Fibroblast of skin of right biceps (primary cell): ENCODE results near the gene AQP9.

Experiments used
- DNase-seq: peaks from one replicate; pipeline ENCODE4 v3.0.0-alpha.2; 2013

The AQP9 gene, protein sequence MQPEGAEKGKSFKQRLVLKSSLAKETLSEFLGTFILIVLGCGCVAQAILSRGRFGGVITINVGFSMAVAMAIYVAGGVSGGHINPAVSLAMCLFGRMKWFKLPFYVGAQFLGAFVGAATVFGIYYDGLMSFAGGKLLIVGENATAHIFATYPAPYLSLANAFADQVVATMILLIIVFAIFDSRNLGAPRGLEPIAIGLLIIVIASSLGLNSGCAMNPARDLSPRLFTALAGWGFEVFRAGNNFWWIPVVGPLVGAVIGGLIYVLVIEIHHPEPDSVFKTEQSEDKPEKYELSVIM

DNA sequence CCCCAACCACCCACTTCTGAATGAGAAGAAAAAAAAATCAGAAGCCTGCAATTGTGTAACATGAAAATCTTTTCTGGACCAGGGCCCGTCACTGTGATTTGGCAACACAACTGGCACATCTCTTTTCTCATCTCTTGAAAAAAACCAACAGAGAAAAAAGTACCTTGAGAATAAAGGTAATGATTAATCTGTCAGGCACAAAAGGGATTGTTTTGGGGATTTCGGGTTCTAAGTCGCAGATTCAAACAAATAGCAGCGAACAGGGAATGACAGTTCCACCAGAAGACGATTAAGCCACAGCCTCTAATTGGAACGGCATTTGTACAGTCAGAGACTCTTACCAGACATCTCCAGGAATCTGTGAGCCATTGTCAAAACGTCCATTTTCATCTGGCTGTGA lies at the start of gene AQP9:
Gene AQP9, plus strand, starts transcription at position 276 of the 400 bp plus-strand sequence. CDS start 185 bp downstream, outside the sequence.
- DNase-seq = no peak

DNA sequence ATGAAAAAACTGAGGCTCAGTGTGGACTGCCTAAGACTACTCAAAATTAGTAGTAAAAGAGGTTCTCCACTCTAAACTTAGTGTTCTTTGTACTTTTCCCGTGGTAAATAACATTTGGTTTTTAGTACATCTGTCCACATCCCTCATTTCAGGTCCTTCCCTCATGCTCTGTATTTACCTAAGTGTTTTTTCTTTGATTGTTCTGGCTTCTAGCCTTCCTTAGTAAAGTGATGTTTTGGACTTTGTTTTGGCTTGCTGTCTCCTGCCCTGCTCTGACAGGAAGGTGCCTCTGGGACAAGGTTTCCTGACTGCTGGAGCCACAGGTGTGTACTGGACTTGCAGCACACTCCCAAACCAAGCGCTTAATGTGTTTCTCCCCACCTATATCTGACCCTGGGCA lies 42.8 kb upstream of the AQP9 start:
- DNase-seq = no peak

DNA sequence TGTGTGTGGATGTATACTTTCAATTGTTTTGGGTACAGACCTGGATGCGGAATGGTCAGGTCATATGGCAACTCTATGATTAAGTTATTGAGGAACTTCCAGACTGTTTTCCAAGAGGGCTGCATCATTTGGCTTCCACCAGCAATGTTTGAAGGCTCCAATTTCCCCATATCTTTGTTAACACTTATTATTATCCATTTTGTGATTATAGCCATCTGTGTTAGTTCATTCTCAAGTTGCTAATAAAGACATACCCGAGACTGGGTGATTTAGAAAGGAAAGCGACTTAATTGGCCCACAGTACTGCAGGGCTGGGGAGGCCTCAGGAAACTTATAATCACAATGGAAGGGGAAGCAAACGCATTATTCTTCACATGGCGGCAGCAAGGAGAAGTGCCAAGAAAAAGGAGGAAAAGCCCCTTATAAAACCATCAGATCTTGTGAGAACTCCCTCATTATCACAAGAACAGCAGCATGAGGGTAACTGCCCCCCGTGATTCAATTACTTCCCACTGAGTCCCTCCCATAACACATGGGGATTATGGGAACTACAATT lies 41.6 kb upstream of the AQP9 start:
- no peak for DNase-seq

DNA sequence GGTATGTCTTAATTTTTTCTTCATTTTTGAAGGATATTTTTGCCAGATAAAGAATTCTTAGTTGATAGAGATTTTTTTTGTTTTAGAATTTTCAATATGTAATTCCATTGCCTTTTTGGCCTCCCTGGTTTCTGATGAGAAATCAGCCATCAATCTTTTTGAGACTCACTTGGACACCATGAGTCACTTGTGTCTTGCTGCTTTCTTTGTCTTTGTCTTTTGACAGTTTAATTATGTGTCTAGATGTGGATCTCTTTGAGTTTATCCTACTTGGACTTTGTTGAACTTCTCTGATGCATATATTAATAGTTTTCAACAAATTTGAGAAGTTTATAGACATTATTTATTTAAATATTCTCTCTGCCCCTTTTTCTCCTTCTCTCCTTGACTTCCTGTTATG lies 34.7 kb upstream of the AQP9 start:
- no peak for DNase-seq

DNA sequence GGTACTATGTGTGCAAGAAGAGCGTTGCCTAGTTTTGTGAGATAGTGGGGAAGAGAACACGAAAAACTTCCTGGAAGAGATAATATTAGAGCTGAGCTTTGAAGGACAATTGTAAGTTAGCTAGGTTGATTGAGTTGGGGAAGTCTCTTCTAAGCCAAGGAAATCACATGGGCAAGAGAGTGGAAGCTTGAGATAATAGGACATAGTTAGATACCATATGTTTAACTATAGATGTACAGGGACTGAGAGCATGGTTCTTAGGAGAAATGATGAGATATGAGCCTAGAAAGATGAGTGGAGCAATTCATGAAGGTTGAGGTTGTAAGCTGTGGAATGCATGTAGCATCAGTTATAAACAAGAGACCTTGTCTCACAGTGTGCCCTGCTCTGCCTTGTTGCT lies 30.1 kb upstream of the AQP9 start:
- no peak for DNase-seq

DNA sequence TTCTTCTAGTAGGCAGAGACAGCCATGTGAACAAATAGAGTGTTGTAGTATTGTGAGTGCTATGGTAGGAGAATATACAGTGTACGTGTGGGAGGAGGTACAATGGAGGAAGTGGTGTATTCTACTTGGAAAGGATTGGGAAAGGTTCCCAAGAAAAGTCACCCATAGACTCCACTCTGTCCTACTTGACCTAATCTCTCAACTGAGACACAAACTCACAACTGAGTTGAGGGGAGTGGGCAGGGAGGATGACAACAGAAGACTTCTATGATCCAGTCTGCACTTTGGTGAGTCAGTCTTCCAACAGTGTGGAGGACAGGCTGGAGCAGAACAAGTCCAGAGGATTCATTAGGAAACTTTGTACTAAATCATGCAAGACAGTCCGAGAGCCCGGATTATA lies 28.8 kb upstream of the AQP9 start:
- no peak for DNase-seq

DNA sequence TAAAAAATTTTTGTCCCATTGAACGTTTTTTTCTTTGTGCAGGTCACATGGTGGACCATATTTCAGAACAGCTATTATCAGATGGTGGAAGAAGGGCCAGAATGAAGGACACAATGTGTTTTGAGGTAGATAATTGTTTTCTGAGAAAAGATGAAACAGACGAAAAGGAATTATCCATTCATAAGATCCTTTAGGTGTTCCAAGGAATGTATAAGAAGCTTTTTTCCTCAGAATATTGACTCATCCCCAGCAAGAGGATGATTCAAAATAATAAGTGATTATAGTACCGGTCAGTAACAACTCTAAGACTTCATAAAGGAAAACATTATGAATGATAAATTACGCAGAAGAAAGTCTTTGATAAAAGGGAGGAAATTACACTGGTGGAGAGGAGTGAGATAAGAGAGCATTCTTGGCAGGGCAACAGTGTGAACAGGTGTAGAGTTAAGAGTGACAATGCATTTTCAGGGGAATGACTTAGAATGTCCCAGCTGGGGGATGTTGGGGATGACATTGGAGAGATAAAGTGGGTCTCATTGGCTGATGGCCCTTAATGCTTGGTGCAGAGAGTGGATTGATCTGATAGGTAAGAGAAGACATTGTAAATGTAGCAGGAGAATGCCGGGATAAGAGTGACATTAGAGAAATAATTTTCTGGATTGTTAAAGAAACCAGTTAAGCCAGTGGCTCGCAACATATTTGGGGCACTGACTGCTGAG lies 27.0 kb upstream of the AQP9 start:
- DNase-seq = no peak

DNA sequence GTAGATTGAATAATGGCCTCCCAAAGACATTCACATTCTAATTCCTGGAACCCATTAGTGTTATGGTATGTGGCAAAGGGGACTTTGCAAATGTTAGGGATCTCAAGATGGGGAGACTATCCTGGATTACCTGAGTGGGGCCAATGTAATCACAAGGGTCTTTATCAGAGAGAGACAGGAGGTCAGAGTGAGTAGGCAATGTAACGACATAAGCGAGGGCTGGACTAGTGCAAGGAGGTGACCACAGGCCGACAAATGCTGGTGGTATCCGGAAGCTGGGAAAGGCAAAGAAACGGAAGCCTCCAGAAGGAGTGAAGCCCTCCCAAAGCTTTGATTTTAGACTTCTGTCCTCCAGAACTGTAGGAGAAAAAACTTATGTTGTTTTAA lies 26.5 kb upstream of the AQP9 start:
- no peak for DNase-seq

DNA sequence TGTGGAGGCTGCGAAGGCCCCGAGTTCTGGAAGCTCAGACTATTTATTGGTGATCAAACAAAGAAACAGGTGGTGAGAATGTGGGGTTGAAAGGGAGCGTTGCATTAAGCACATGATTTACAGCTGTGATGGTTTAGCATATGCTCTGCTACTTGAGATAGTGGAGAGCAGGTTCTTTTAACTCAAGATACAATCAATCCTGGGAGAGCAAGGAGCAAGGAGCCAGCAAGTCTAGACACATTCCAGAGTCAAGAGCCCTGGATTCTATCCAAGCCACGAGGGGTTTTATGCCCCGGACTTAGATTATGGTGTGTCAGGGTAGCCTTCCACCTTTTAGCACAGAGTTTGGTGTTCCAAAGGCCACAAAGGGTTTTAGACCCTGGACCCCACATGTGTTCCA lies 24.8 kb upstream of the AQP9 start:
- DNase-seq = peak; percentile 37

DNA sequence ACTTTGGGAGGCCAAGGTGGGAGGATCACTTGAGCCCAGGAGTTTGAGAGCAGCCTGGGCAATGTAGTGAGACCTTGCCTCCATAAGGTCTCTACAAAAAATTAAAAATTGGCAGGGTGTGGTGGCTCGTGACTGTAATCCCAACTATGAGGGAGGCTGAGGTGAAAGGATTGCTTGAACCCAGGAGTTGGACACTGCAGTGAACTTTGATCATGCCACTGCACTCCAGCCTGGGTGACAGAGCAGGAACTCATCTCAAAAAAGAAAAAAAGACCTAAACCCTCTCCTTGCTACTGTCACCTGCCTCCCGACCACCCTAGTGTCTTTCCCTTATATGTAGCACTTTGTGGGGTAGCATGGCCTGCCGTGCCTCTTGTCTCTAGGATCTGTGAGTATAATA lies 23.8 kb upstream of the AQP9 start:
- DNase-seq = no peak

DNA sequence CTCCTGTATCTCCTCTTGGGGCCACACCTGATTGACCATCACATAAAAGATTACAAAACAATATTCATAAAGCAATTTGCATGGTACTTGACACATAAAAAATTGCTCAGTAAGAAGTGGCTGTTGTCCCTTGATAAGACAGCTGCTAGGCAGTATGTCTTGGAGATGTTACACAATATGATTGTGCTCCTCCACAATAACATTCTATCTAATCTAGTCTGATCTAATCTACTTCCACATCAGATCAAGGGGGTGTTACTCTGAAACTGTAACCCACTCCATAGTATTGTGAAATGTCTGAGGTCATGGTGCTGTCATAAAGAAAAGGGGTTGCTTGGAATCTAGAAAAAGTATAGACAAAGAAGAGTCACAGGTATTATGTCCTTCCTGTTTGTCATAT lies 23.4 kb upstream of the AQP9 start:
- peak; percentile 4 for DNase-seq

DNA sequence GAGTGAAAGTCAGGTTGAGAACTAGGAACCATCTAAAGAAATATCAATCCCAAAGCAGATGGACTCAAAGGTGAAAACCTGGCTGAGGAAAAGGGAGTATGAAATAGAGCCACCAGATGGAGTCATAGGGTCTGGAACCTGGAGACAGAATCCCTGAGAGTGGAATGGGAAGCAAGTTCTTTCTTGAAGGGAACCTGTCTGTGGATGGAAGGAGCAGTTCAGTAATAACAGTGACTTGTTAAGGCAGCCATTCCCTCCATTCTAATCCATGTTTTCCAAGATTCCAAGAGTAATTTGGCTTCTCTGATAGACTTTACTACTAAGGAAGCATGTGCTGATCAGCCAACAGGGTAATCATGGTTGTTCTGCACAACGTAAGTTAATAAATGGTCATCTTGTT lies 22.5 kb upstream of the AQP9 start:
- DNase-seq = peak; percentile 10

DNA sequence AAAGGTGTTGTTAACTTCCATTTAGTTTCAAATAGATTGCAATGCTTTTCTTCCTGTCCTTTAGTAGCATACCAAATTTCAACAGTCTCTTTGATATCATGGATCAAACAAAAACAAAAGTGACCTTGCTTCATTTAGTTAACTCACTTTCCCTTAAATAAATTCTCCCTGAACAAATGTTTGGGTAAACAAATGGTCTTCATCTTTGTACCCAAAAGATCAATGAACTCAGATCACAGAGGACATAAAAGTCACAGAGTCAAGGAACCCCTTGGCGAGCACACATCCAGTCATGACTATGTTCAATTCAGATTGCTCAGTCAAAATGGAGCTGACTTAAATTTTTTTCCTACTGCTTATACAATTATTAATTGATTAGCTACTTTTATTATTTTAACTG lies 20.6 kb upstream of the AQP9 start:
- DNase-seq = no peak

DNA sequence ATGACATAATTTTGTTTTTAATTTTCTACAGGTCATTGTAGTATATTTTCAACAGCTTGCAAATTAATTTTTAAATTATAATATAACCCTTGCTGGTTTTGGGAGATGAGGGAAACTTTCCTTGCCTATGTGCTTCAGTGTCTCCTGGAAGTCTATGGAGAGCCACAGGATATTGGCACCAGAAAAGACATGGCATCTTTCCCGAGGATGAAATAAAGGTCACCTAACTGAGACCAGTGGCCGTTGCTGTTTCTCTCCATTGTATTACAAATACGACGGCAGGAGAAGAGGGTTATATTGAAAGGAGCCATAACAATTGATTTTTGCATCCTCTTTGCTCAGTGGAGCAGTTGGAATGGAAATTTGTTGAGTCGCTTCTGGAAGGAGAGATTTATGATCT lies 19.9 kb upstream of the AQP9 start:
- DNase-seq = no peak

DNA sequence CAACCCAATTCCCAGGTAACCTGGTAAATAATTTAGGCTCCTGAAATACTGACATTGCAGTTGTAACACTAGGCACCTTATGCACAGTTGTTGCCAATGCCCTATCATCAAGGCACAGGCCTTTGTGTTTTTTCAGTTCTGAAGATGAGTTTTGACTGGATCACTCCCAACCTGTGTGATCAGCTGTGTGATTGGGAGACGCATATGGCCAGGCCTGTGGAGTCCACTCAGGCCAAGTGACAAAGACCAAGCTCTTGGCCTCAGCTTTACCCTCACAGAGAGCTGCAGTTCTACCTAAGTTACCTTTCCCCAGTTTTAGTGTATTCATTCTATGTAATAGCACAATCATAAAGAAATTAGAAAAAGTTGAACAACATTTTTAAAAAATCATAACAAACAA lies 19.2 kb upstream of the AQP9 start:
- no peak for DNase-seq

DNA sequence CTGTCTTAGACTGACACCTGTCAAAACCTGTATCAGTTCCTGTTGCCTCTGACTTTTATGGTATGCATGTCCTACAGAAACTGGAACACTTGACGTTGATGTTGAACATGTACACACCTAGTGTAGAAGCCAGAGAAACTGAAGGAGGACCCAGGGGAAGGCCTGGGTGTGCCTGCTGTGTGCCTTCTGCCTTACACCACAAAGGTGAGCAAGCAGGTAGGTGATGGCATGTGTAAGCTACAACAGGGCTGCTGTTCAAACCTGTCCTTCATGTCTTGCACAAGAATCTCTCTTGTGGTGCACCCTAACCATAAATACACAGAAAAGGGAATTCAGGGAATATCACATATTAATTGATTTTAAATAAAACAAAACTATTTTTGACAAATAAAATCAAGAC lies 13.6 kb upstream of the AQP9 start:
- DNase-seq = no peak

DNA sequence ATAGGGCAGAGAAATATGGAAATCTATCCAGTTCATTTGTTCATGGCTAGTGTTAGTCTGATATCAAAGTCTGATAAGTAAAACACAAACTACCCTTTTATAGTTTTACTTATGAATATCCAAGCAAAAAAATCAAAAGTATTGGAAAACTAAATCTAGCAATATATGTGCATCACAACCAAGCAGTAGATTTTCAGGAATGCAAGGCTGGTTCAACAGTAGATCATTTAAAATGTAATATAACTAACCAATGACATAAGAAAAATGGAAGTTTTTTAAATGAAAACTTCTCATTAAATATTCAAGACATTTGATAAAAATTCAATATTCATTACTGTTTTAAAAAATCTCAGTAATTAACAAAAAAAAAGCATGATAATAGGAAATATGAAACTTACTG lies 12.8 kb upstream of the AQP9 start:
- DNase-seq = no peak

DNA sequence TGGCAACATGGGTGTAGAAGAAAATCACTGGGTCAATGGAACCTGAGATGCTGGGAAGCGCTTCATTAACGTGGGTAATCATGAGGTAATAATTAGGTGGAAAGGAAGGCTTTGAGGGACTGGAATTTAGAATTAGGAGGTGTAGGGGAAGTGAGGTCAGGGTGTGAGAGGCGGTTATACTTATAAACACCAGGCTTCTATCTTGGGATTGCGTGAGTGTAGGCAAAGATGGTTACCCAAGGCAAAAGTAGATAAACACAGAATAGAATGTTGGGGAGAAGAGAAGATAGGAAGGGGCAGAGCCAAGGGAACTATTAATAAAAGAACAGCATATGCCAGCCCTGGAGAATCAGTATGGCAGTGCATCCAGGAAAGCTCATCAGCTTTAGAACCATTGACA lies 3.3 kb upstream of the AQP9 start:
- DNase-seq = no peak

DNA sequence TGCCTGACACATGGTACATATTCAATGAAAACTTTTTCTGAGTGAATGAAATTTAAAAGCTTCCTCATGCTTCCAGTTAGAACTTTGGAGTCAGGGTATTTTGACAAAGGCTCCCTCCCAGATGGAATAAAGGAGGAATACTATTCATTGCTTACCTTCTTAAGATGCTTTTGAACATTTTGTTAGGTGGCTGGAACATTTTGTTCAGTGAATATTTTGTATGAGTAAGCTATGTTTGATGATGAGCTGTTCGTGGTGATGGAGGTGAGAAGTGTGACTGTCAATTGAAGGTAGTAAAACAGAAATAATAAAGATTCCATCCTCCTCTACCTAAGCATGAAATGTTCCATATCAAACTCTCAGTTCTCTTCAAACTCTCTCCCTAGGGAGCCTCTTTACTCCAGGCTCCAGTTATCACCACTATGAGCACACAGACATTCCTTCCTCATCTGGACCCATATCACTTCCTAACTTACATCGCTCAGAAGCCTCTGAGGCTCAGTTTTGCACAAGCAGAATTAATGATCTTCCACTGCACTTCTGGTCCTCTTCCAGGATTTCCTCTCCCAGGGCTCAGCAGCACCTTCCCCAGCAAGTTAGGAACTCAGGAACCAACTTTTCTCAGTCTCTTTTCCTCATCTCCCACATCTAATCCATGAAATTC lies 2.5 kb upstream of the AQP9 start:
- DNase-seq = no peak

DNA sequence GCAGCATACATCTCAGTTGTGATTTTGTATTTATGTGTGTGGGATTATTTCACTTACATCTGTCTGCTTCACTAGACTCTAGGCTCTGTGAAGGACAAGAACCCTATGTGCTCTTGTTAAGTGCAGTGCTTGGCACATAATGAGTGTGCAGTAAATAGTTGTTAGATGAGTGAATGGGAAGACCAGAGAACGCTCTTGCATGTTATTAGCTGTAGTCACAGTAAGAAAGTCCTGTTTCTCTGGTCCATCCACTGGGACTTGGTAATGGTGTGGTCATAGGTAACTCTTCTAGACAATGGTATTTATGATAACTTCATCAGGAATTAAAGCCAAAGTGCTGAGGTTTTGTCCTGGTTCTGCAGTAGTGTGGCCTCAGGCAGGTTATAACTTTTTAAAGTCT lies 1.4 kb upstream of the AQP9 start:
- peak; percentile 20 for DNase-seq

DNA sequence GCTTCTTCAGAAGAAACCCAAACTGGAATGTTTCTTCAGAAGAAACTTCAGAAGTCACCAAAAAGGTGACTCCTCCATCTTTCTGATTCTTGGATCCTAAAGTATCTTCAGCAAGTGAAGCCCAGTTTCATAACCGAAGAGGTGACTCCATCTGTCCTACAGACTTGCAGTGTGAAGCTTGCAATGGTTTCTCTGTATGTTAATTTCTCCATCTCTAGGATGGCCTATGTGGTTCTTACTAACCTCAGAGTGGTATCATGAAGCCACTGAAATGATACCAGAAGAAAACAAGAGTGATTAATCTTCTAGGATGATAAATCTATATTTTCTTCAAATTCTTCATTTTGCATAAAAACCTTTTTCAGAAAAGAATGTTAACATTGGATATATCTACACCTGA lies 495 bp upstream of the AQP9 start:
- no peak for DNase-seq

DNA sequence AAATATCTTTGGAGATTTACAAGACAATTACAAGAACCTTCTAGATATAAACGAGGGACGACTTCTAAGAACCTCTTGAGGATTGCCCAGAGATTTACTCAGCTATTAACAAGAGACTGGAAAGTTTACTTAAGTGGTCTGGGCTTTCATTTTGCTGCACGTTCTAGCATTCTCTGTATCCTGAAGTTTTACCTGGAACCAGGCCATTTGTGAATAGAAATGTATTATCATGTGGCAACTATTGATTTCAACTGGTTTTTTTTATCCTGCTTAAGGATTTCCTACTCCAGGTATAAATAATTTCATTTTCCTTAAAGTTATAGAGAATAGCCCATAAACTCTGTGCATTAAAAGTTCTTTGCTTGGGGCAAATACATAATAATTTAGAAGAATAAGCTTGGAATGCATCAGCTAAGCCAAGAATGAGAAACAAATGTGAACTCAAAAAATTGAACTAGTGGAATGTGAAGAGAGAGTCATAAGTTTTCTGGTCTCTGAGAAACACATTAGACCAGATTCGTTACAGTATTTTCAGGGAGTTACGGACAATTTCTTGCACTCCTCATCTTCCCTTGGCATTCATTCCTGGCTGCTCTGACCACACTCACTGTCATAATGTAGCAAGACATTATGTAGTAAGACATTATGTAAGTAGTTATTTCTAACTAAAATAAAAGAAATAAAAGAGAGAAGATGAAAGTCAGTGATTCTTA lies 1.3 kb downstream of the AQP9 start:
- peak; percentile 62 for DNase-seq

DNA sequence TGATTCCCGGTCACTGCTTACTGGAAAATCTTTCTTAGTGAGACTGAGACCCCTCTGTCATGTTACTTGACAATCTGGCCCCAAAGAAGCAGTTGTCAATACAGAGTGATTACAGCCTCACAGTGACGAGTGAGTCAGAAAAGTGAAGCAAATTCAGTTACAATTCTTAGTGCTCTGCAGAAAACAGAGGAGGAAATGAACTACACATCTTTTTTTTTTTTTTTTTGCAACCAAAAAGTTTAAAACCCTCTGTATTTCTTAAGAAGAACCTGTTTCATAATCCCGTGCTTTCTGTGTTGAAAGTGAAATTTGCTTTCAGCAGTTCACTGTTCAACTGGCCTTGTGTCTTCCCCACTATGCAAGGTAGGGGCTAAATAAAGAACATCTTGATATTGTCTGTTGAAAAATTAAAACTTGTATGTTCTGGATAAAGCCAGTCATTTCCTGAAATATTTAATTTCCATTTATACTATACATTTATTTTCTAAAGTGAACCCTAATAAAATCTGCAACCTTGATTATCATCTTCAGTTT lies 1.9 kb downstream of the AQP9 start:
- DNase-seq = peak; percentile 10
